Mammary epithelial cell (primary cell): ENCODE measurements around the gene GPRC5A.

Experiments
- EZH2 ChIP-seq: IDR thresholded peaks from 2 replicates; pipeline ENCODE4 v1.6.1; 2012; ENCODE audit warnings: low read length, inconsistent platforms, borderline replicate concordance
- TF ChIP-seq, protein P1 (sequence below), 2 donors: IDR thresholded peaks in 1 of 2; conservative IDR thresholded peaks in 1 of 2; 2 replicates each; pipeline ENCODE4 v1.5.1; 2011 to 2012; ENCODE audit warnings: inconsistent platforms in 2 of 2, low read length in 2 of 2, mild to moderate bottlenecking in 2 of 2, control low read depth in 1 of 2, low read depth in 1 of 2; ENCODE audit not compliant: insufficient read depth in 1 of 2; ENCODE audit errors: extremely low read depth in 1 of 2

DNA sequence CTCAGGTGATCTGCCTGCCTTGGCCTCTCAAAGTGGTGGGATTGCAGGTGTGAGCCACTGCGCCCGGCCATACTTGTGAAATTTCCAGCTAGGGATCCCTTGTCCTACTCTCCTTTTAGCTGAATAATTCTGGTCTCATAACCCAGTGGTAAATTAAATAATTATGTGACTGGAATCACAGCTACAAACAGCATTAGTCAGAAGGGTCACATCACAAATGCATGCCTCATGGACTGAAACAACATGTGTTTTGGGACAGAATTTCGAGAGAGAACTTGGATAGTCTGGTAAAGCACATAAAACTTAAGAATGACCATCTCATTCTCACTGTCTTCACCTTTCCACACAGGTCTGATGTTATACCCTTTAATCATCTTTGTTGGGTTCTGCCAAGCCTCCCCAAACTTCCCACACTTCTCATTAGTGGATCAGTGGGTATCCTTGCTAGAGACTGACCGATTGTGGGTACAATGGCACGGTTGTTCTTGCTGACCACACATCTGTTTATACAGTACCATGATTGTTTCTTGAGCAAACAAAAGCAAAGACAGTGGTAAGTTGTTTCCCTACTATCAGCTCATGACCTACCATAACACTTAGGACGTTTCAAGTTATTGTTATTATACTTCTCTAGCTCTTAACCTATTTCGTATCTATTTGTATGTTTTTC, 55.5 kb downstream of the GPRC5A start:
- TF ChIP-seq, protein P1, sequence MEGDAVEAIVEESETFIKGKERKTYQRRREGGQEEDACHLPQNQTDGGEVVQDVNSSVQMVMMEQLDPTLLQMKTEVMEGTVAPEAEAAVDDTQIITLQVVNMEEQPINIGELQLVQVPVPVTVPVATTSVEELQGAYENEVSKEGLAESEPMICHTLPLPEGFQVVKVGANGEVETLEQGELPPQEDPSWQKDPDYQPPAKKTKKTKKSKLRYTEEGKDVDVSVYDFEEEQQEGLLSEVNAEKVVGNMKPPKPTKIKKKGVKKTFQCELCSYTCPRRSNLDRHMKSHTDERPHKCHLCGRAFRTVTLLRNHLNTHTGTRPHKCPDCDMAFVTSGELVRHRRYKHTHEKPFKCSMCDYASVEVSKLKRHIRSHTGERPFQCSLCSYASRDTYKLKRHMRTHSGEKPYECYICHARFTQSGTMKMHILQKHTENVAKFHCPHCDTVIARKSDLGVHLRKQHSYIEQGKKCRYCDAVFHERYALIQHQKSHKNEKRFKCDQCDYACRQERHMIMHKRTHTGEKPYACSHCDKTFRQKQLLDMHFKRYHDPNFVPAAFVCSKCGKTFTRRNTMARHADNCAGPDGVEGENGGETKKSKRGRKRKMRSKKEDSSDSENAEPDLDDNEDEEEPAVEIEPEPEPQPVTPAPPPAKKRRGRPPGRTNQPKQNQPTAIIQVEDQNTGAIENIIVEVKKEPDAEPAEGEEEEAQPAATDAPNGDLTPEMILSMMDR (conservative IDR thresholded peaks at IDR 0.05 in 1 of 2, IDR thresholded peaks at IDR 0.05 in 1 of 2; ENCODE audit: extremely low read depth in 1 of 2, insufficient read depth in 1 of 2, low read depth in 1 of 2, low read length in 2 of 2): no peak
- TF ChIP-seq EZH2: no peak
